SK-N-SH (cell line): ENCODE data around the gene UBE2G1.
"Not testable (repeated sequence)": the region's sequence is repeated elsewhere in the genome, so short reads cannot be mapped to it uniquely, and the experiment has no call there.

ENCODE experiments used
- CHD2 ChIP-seq: fragments of 150-350 bp; IDR thresholded peaks from 2 replicates; pipeline ENCODE4 v1.6.1; 2018; ENCODE audit warnings: low read length; ENCODE audit not compliant: partially characterized antibody
- FOXJ3 ChIP-seq: sonication (generic); formaldehyde crosslinking; IDR thresholded peaks from 2 replicates; pipeline ENCODE4 v1.5.1; 2020; ENCODE audit warnings: mild to moderate bottlenecking, missing genetic modification reagents
- MXI1 ChIP-seq: IDR thresholded peaks from 2 replicates; pipeline ENCODE4 v1.6.1; 2012; ENCODE audit warnings: mild to moderate bottlenecking, low read depth, low read length, improper control_type of control experiment
- POLR2AphosphoS5 ChIP-seq: IDR thresholded peaks from 2 replicates; pipeline ENCODE4 v1.6.1; 2012; ENCODE audit warnings: low read depth, low read length
- RAD21 ChIP-seq: IDR thresholded peaks from 2 replicates; pipeline ENCODE4 v1.6.1; 2012; ENCODE audit warnings: mild to moderate bottlenecking, low read length
- TF ChIP-seq, protein P1 (sequence below): fragments of 200-600 bp; sonication (generic); IDR thresholded peaks from 2 replicates; pipeline ENCODE4 v1.6.1; 2017; ENCODE audit warnings: antibody characterized with exemption, mild to moderate bottlenecking, moderate library complexity
- TF ChIP-seq, protein P2 (sequence below): IDR thresholded peaks from 2 replicates; pipeline ENCODE4 v1.4.0; 2012; ENCODE audit warnings: low read depth

DNA sequence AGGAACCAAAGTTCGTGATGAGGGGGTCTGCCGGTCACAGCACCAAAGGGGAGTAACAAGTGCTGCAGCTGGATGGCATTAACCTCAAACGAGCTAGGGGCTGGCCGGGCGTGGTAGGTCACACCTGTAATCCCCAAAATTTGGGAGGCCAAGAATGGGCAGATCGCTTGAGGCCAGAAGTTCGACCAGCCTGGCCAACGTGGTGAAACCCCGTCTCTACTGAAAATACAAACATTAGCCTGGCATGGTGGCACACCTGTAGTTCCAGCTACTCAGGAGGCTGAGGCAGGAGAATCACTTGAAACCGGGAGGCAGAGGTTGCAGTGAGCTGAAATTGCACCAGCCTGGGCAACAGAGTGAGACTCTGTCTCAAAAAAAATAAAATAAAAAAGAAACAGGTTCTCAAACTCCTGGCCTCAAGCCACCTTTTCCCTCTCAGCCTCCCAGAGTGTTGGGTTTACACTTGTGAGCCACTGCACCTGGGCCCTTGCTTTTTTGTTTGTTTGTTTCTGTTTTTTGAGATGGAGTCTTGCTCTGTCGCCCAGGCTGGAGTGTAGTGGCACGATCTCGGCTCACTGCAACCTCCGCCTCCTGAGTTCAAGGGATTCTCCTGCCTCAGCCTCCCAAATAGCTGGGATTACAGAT is 9.4 kb upstream of the UBE2G1 start:
- TF ChIP-seq, protein P1, sequence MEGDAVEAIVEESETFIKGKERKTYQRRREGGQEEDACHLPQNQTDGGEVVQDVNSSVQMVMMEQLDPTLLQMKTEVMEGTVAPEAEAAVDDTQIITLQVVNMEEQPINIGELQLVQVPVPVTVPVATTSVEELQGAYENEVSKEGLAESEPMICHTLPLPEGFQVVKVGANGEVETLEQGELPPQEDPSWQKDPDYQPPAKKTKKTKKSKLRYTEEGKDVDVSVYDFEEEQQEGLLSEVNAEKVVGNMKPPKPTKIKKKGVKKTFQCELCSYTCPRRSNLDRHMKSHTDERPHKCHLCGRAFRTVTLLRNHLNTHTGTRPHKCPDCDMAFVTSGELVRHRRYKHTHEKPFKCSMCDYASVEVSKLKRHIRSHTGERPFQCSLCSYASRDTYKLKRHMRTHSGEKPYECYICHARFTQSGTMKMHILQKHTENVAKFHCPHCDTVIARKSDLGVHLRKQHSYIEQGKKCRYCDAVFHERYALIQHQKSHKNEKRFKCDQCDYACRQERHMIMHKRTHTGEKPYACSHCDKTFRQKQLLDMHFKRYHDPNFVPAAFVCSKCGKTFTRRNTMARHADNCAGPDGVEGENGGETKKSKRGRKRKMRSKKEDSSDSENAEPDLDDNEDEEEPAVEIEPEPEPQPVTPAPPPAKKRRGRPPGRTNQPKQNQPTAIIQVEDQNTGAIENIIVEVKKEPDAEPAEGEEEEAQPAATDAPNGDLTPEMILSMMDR: not testable (repeated sequence)
- not testable (repeated sequence) for TF ChIP-seq POLR2AphosphoS5, MXI1, CHD2, RAD21, FOXJ3
- TF ChIP-seq, protein P2, sequence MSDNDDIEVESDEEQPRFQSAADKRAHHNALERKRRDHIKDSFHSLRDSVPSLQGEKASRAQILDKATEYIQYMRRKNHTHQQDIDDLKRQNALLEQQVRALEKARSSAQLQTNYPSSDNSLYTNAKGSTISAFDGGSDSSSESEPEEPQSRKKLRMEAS: not testable (repeated sequence)
